GM21447 (cell line): Measurements from ENCODE around the gene SPO11.

Experiments used
- ATAC-seq: cut with Tn5 transposase; IDR thresholded peaks from one replicate; pipeline ENCODE4 v1.9.1; 2021; ENCODE audit not compliant: unreplicated experiment

The SPO11 gene

GRCh38 chr20:57389695-57390603 lies 60.3 kb downstream of the SPO11 start:
- ATAC-seq = no peak

GRCh38 chr20:57390604-57391438 lies 61.2 kb downstream of the SPO11 start, which contains the start of gene RBM38:
Gene RBM38 (plus strand): TSS chr20:57391396. CDS start chr20:57391582, 186 bp downstream.
- peak; percentile 37 for ATAC-seq

GRCh38 chr20:57391439-57392301 lies 62.1 kb downstream of the SPO11 start:
- no peak for ATAC-seq

GRCh38 chr20:57392512-57393271 lies 63.1 kb downstream of the SPO11 start:
- ATAC-seq = peak; percentile 24
